Astrocyte (in vitro differentiated cells and primary cell): Measurements from ENCODE around the gene RALGPS2.

Experiments used
- EZH2 ChIP-seq: IDR thresholded peaks from 2 replicates; pipeline ENCODE4 v1.6.1; 2012; ENCODE audit warnings: mild to moderate bottlenecking, low read length, inconsistent platforms; ENCODE audit not compliant: insufficient read depth
- TF ChIP-seq, protein P1 (sequence below): IDR thresholded peaks from 2 replicates; pipeline ENCODE4 v1.5.1; 2011; ENCODE audit warnings: low read depth, mild to moderate bottlenecking, inconsistent platforms, low read length, moderate library complexity; ENCODE audit not compliant: insufficient read depth

- TF ChIP-seq, protein P1, sequence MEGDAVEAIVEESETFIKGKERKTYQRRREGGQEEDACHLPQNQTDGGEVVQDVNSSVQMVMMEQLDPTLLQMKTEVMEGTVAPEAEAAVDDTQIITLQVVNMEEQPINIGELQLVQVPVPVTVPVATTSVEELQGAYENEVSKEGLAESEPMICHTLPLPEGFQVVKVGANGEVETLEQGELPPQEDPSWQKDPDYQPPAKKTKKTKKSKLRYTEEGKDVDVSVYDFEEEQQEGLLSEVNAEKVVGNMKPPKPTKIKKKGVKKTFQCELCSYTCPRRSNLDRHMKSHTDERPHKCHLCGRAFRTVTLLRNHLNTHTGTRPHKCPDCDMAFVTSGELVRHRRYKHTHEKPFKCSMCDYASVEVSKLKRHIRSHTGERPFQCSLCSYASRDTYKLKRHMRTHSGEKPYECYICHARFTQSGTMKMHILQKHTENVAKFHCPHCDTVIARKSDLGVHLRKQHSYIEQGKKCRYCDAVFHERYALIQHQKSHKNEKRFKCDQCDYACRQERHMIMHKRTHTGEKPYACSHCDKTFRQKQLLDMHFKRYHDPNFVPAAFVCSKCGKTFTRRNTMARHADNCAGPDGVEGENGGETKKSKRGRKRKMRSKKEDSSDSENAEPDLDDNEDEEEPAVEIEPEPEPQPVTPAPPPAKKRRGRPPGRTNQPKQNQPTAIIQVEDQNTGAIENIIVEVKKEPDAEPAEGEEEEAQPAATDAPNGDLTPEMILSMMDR = no peak
- no peak for TF ChIP-seq EZH2
These were observed 40.5 kb upstream of the RALGPS2 start for GRCh38 chr1:178684542-178685000.
